Prostate gland (tissue), 2 donors: ENCODE data around the gene CASP8AP2. TPM values are rescaled to one million over a fixed set of nuclear protein-coding genes. Genes with fewer than 3 reads are reported as not detected.

Experiments
- DNase-seq: peaks from one replicate; pipeline ENCODE4 v3.0.0-alpha.2; 2019; ENCODE audit warnings: low spot score
- H3K27ac ChIP-seq, 2 donors: fragments of 200-600 bp; sonication (generic); 2 replicates each; pipeline ENCODE4 v1.5.1; 2017 to 2019
- H3K27me3 ChIP-seq: fragments of 200-600 bp; sonication (generic); replicated peaks from 2 replicates; pipeline ENCODE4 v1.5.1; 2019; ENCODE audit not compliant: insufficient read depth
- H3K36me3 ChIP-seq, 2 donors: fragments of 200-600 bp; sonication (generic); 1 replicate in 1 of 2; 2 replicates in 1 of 2; pipeline versions ENCODE4 v1.5.1 to v1.8.1; 2017 to 2019
- H3K4me1 ChIP-seq: fragments of 200-600 bp; sonication (generic); replicated peaks from 2 replicates; pipeline ENCODE4 v1.5.1; 2019
- H3K4me3 ChIP-seq, 2 donors: fragments of 200-600 bp; sonication (generic); 2 replicates each; pipeline ENCODE4 v1.5.1; 2017 to 2019
- H3K9me3 ChIP-seq: fragments of 200-600 bp; sonication (generic); 2 replicates; pipeline ENCODE4 v1.5.1; 2017
- POLR2A ChIP-seq: fragments of 450-650 bp; IDR thresholded peaks from one replicate; pipeline ENCODE4 v1.6.1; 2016; ENCODE audit warnings: antibody characterized with exemption, mild to moderate bottlenecking
- POLR2AphosphoS5 ChIP-seq: sonication (generic); formaldehyde crosslinking; IDR thresholded peaks from one replicate; pipeline ENCODE4 v1.6.1; 2017; ENCODE audit warnings: antibody characterized with exemption
- WGBS: methylation state at CpG from one replicate; pipeline ENCODE4 v1.1.5; 2018; 5-methylcytosine and 5-hydroxymethylcytosine counted together
- intact Hi-C: fragments of 100-400 bp; cut with DNase I; formaldehyde crosslinking; loops from one replicate; pipeline ENCODE4 v1.14.2; 2022
- total RNA-seq, 2 donors: library from RNA; depleted of rRNA; stranded (reverse); fragments of >200 nt; gene quantifications; one replicate each; pipeline ENCODE4 v1.1.0, GENCODE V29; 2016
- TF ChIP-seq, protein P1 (sequence below), 4 experiments: fragments of 200-600 bp in 2 of 4; fragments of 450-650 bp in 2 of 4; sonication (generic) in 2 of 4; IDR thresholded peaks; 1 replicate in 3 of 4; 2 replicates in 1 of 4; pipeline ENCODE4 v1.5.1; 2016 to 2019; ENCODE audit warnings: antibody characterized with exemption in 4 of 4, mild to moderate bottlenecking in 2 of 4, moderate library complexity in 2 of 4

CASP8AP2 gene
- total RNA-seq, 2 donors from 2014 or later, result 10.9 to 17.7 TPM

DNA sequence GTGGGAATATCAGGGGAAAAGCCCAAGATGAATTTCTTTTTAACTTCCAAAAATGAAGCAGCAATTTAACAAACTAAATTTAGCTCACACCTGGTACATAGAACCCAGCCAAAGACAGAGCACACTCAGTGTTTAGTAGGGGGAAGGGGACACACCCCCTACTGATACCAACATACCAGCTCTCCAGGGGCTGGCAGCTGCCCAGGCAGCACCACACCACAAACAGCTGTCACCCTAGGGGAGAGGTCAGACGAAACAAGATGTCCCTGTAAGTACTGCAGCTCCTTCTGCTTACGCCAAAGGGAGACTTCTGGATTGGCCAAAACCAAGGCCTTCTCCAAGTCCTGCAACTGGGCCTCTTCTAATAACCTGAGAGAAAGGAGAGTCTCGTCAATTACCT is 36.1 kb upstream of the CASP8AP2 start:
- no peak for TF ChIP-seq POLR2AphosphoS5
- TF ChIP-seq, protein P1, sequence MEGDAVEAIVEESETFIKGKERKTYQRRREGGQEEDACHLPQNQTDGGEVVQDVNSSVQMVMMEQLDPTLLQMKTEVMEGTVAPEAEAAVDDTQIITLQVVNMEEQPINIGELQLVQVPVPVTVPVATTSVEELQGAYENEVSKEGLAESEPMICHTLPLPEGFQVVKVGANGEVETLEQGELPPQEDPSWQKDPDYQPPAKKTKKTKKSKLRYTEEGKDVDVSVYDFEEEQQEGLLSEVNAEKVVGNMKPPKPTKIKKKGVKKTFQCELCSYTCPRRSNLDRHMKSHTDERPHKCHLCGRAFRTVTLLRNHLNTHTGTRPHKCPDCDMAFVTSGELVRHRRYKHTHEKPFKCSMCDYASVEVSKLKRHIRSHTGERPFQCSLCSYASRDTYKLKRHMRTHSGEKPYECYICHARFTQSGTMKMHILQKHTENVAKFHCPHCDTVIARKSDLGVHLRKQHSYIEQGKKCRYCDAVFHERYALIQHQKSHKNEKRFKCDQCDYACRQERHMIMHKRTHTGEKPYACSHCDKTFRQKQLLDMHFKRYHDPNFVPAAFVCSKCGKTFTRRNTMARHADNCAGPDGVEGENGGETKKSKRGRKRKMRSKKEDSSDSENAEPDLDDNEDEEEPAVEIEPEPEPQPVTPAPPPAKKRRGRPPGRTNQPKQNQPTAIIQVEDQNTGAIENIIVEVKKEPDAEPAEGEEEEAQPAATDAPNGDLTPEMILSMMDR (IDR thresholded peaks at IDR 0.05), result no peak
- H3K27ac ChIP-seq, result no peak overlapping the region
- no peaks in the 10 kb centered on the region for H3K4me1 ChIP-seq
- 88% methylated on average over 3 of the region's 3 CpGs for WGBS
- no peak overlapping the region for H3K4me3 ChIP-seq
- H3K36me3 ChIP-seq, result peaks cover 0 to 8% of the 10 kb centered on the region in 2 donors
- no peak for DNase-seq
- intact Hi-C loops, result no loop called here
- H3K9me3 ChIP-seq, result no peaks in the 10 kb centered on the region
- no peaks in the 10 kb centered on the region for H3K27me3 ChIP-seq

DNA sequence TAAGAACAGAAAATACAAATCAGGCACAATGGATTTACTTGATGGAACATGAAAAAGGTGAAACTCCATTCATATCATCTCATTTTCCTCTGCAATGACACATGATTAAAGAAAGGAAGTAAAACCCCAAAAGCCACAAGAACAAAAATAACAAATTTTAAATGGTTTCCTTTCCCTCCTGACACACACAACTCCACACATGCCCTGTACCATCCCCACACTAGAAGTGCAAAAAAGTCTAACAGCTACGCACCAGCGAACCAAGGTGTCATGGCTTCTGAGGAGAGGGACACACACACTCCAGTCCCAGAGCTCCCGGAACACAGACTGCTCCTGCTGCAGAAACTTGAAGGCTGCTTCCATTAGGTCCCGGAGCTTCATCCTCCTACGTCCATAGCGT is 35.4 kb upstream of the CASP8AP2 start:
- H3K27me3 ChIP-seq, result no peaks in the 10 kb centered on the region
- H3K4me1 ChIP-seq, result no peaks in the 10 kb centered on the region
- WGBS, result 98% methylated on average over 6 of the region's 6 CpGs
- no peaks in the 10 kb centered on the region for H3K9me3 ChIP-seq
- intact Hi-C loops, result no loop called here
- TF ChIP-seq POLR2AphosphoS5 (no peak), POLR2A (no peak)
- TF ChIP-seq, protein P1 (IDR thresholded peaks at IDR 0.05), result no peak
- H3K4me3 ChIP-seq, result no peak overlapping the region
- H3K27ac ChIP-seq, result no peak overlapping the region
- H3K36me3 ChIP-seq, result peaks cover 0 to 8% of the 10 kb centered on the region in 2 donors
- DNase-seq, result no peak

DNA sequence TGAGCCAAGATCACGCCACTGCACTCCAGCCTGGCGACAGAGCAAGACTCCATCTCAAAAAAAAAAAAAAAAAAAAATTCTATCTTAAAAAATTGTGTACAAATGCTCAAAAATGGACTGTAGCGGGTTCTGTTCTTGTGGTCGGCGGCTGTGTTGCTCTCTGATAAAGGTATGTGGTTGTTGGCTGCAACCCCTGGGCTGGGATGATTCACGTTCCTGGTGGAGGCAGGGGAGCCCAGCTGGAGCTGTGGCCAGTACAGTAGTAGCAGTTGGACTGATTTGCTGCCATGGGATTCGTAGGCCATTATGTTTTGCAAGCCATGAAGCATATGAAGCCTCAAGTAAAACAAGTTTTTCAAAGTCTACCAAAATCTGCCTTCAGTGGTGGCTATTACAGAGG is 32.4 kb upstream of the CASP8AP2 start:
- no peak for DNase-seq
- Histone ChIP-seq H3K36me3 (peaks cover 0 to 8% of the 10 kb centered on the region in 2 donors), H3K4me1 (no peaks in the 10 kb centered on the region), H3K27me3 (no peaks in the 10 kb centered on the region), H3K9me3 (no peaks in the 10 kb centered on the region), H3K4me3 (no peak overlapping the region), H3K27ac (no peak overlapping the region)
- intact Hi-C loops, result no loop called here
- WGBS, result 92% methylated on average over 7 of the region's 7 CpGs
- no peak for TF ChIP-seq POLR2AphosphoS5
- TF ChIP-seq POLR2A, result no peak
- TF ChIP-seq, protein P1 (IDR thresholded peaks at IDR 0.05), result no peak

DNA sequence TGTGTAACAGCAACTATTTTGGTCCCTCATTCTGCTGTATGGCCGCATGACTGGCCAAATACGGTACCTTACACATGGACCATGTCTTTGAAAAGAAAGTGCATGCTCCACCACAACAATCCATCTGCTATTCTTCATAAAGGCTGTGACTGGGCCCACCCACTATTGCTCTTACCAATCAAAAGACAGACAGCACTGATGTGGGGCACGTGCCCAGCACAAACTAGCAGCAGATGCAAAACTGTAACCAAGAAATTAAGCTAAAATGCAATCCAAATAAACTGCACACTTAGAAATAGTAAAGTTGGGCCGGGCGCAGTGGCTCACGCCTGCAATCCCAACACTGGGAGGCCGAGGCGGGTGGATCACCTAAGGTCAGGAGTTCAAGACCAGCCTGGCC is 30.6 kb upstream of the CASP8AP2 start:
- no peak overlapping the region for H3K27ac ChIP-seq
- H3K9me3 ChIP-seq, result no peaks in the 10 kb centered on the region
- 92% methylated on average over 8 of the region's 8 CpGs for WGBS
- no peaks in the 10 kb centered on the region for H3K36me3 ChIP-seq
- H3K4me1 ChIP-seq, result no peaks in the 10 kb centered on the region
- no peak for TF ChIP-seq POLR2AphosphoS5
- TF ChIP-seq POLR2A, result no peak
- TF ChIP-seq, protein P1 (IDR thresholded peaks at IDR 0.05), result no peak
- intact Hi-C loops, result no loop called here
- no peaks in the 10 kb centered on the region for H3K27me3 ChIP-seq
- no peak for DNase-seq
- no peak overlapping the region for H3K4me3 ChIP-seq

DNA sequence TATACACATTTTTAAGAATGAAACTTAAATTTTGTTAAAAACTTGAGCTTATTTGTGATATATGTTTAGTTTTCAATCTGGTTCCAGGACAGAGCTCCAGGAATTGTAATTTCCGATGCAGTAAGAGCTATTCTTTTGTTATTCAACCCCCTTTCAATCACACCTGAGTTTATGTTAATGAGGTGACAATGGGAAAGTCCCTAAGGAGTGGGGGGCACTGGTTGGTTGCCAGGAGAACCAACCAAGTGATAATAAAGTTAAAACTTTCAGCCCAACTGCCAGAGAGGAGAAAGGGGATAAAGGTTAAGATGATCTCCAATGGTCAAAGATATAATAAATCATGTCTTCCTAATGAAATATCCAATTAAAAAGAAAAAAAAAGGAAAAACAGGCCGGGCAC is 29.9 kb upstream of the CASP8AP2 start:
- WGBS, result 80% methylated on average over 2 of the region's 2 CpGs
- no peaks in the 10 kb centered on the region for H3K9me3 ChIP-seq
- H3K27ac ChIP-seq, result no peak overlapping the region
- H3K36me3 ChIP-seq, result no peaks in the 10 kb centered on the region
- no peak overlapping the region for H3K4me3 ChIP-seq
- no peaks in the 10 kb centered on the region for H3K27me3 ChIP-seq
- DNase-seq, result no peak
- intact Hi-C loops, result no loop called here
- no peak for TF ChIP-seq POLR2AphosphoS5
- TF ChIP-seq, protein P1 (IDR thresholded peaks at IDR 0.05), result no peak
- TF ChIP-seq POLR2A, result no peak
- H3K4me1 ChIP-seq, result no peaks in the 10 kb centered on the region
